HEK293 (cell line): ENCODE data around the gene SLC1A3.

Source experiments
- CTCF ChIA-PET: fragments of 350-600 bp; formaldehyde crosslinking; extraction: SDS; loops from one replicate; lab custom pipeline; 2021; ENCODE audit warnings: antibody characterized with exemption; lab: Yijun Ruan, JAX
- POLR2A ChIA-PET: fragments of 300-600 bp; formaldehyde crosslinking; extraction: SDS; loops from one replicate; lab custom pipeline; 2020; ENCODE audit warnings: antibody characterized with exemption, inconsistent platforms; lab: Yijun Ruan, JAX
- H3K27ac ChIP-seq: fragments of 200-500 bp; sonication (Bioruptor generic); 2 replicates; pipeline ENCODE4 v1.5.1; 2014; ENCODE audit warnings: low read depth, low read length, control low read depth, inconsistent platforms; ENCODE audit errors: extremely low read depth
- H3K36me3 ChIP-seq, 2 experiments: fragments of 200-500 bp in 1 of 2; sonication (Bioruptor generic) in 1 of 2; 1 replicate in 1 of 2; 2 replicates in 1 of 2; pipeline ENCODE4 v1.5.1; 2014 to 2017; ENCODE audit warnings: inconsistent platforms in 2 of 2, low read length in 2 of 2; ENCODE audit not compliant: control insufficient read depth in 2 of 2, insufficient read depth in 1 of 2
- H3K4me1 ChIP-seq: fragments of 200-500 bp; sonication (Bioruptor generic); 2 replicates; pipeline ENCODE4 v1.5.1; 2014; ENCODE audit warnings: mild to moderate bottlenecking, low read length, inconsistent platforms; ENCODE audit not compliant: control insufficient read depth, insufficient read depth
- H3K4me3 ChIP-seq: 2 replicates; pipeline ENCODE4 v1.5.1; 2011; ENCODE audit warnings: low read depth, mild to moderate bottlenecking, control low read depth, low read length, moderate library complexity
- H3K9me3 ChIP-seq: fragments of 200-500 bp; sonication (Bioruptor generic); 2 replicates; pipeline ENCODE4 v1.5.1; 2014; ENCODE audit warnings: low read depth, low read length, inconsistent platforms; ENCODE audit not compliant: control insufficient read depth, insufficient read depth
- KLF10 ChIP-seq: fragments of 450-650 bp; IDR thresholded peaks from 2 replicates; pipeline ENCODE4 v1.5.1; 2018; ENCODE audit warnings: missing biosample characterization, mild to moderate bottlenecking, missing genetic modification characterization
- KLF8 ChIP-seq: fragments of 450-650 bp; formaldehyde crosslinking; IDR thresholded peaks from 2 replicates; pipeline ENCODE4 v1.5.1; 2016; ENCODE audit warnings: missing biosample characterization, missing genetic modification characterization
- SALL2 ChIP-seq: fragments of 450-650 bp; formaldehyde crosslinking; IDR thresholded peaks from 2 replicates; pipeline ENCODE4 v1.5.0; 2017; ENCODE audit warnings: missing biosample characterization, mild to moderate bottlenecking, missing genetic modification characterization, borderline replicate concordance
- ZBTB20 ChIP-seq: fragments of 450-650 bp; formaldehyde crosslinking; IDR thresholded peaks from 2 replicates; pipeline ENCODE4 v1.5.1; 2016; ENCODE audit warnings: missing biosample characterization, missing genetic modification characterization
- ZBTB7A ChIP-seq: fragments of 450-650 bp; formaldehyde crosslinking; IDR thresholded peaks from 2 replicates; pipeline ENCODE4 v1.5.1; 2016; ENCODE audit warnings: low read depth, missing biosample characterization, missing genetic modification characterization
- ZFP3 ChIP-seq: fragments of 450-650 bp; formaldehyde crosslinking; IDR thresholded peaks from 2 replicates; pipeline ENCODE4 v1.5.1; 2016; ENCODE audit warnings: low read depth, missing biosample characterization, missing genetic modification characterization
- ZFP41 ChIP-seq: fragments of 450-650 bp; formaldehyde crosslinking; IDR thresholded peaks from 2 replicates; pipeline ENCODE4 v1.5.1; 2016; ENCODE audit warnings: missing biosample characterization, missing genetic modification characterization, borderline replicate concordance
- ZFP69B ChIP-seq: fragments of 450-650 bp; formaldehyde crosslinking; IDR thresholded peaks from 2 replicates; pipeline ENCODE4 v1.5.1; 2016; ENCODE audit warnings: missing biosample characterization, missing genetic modification characterization
- ZNF114 ChIP-seq: fragments of 450-650 bp; formaldehyde crosslinking; IDR thresholded peaks from 2 replicates; pipeline ENCODE4 v1.5.0; 2017; ENCODE audit warnings: missing biosample characterization, missing genetic modification characterization
- ZNF140 ChIP-seq: fragments of 450-650 bp; formaldehyde crosslinking; IDR thresholded peaks from 2 replicates; pipeline ENCODE4 v1.5.1; 2016; ENCODE audit warnings: missing biosample characterization, missing genetic modification characterization
- ZNF16 ChIP-seq: fragments of 450-650 bp; formaldehyde crosslinking; IDR thresholded peaks from 2 replicates; pipeline ENCODE4 v1.5.1; 2016; ENCODE audit warnings: low read depth, missing biosample characterization, missing genetic modification characterization
- ZNF2 ChIP-seq: fragments of 450-650 bp; formaldehyde crosslinking; IDR thresholded peaks from 2 replicates; pipeline ENCODE4 v1.5.1; 2016; ENCODE audit warnings: missing biosample characterization, missing genetic modification characterization
- ZNF202 ChIP-seq: fragments of 450-650 bp; formaldehyde crosslinking; IDR thresholded peaks from 2 replicates; pipeline ENCODE4 v1.5.1; 2016; ENCODE audit warnings: missing biosample characterization, missing genetic modification characterization, borderline replicate concordance
- ZNF23 ChIP-seq: fragments of 450-650 bp; formaldehyde crosslinking; IDR thresholded peaks from 2 replicates; pipeline ENCODE4 v1.5.1; 2016; ENCODE audit warnings: missing biosample characterization, missing genetic modification characterization, borderline replicate concordance
- ZNF239 ChIP-seq: fragments of 450-650 bp; formaldehyde crosslinking; IDR thresholded peaks from 2 replicates; pipeline ENCODE4 v1.5.1; 2016; ENCODE audit warnings: missing biosample characterization, missing genetic modification characterization
- ZNF37A ChIP-seq: fragments of 450-650 bp; IDR thresholded peaks from 2 replicates; pipeline ENCODE4 v1.5.1; 2018; ENCODE audit warnings: missing biosample characterization, missing genetic modification characterization
- ZNF473 ChIP-seq: fragments of 450-650 bp; formaldehyde crosslinking; IDR thresholded peaks from 2 replicates; pipeline ENCODE4 v1.5.1; 2017; ENCODE audit warnings: missing biosample characterization, missing genetic modification characterization
- ZNF544 ChIP-seq: fragments of 450-650 bp; formaldehyde crosslinking; IDR thresholded peaks from 2 replicates; pipeline ENCODE4 v1.5.0; 2017; ENCODE audit warnings: missing biosample characterization, missing genetic modification characterization
- ZNF549 ChIP-seq: fragments of 450-650 bp; IDR thresholded peaks from 2 replicates; pipeline ENCODE4 v1.5.1; 2018; ENCODE audit warnings: missing biosample characterization, missing genetic modification characterization, mild to moderate bottlenecking, inconsistent platforms, moderate library complexity
- ZNF610 ChIP-seq: fragments of 450-650 bp; formaldehyde crosslinking; IDR thresholded peaks from 2 replicates; pipeline ENCODE4 v1.5.1; 2016; ENCODE audit warnings: missing biosample characterization, missing genetic modification characterization, borderline replicate concordance
- ZNF677 ChIP-seq: fragments of 450-650 bp; IDR thresholded peaks from 2 replicates; pipeline ENCODE4 v1.5.0; 2018; ENCODE audit warnings: missing biosample characterization, mild to moderate bottlenecking, missing genetic modification characterization, moderate library complexity
- TF ChIP-seq, protein P1 (sequence below): fragments of 450-650 bp; formaldehyde crosslinking; IDR thresholded peaks from 2 replicates; pipeline ENCODE4 v1.5.1; 2017; ENCODE audit warnings: missing biosample characterization, missing genetic modification characterization
- TF ChIP-seq, protein P2 (sequence below): fragments of 450-650 bp; formaldehyde crosslinking; IDR thresholded peaks from 2 replicates; pipeline ENCODE4 v1.5.0; 2017; ENCODE audit warnings: missing biosample characterization, missing genetic modification characterization, borderline replicate concordance
- TF ChIP-seq, protein P3 (sequence below): fragments of 450-650 bp; formaldehyde crosslinking; IDR thresholded peaks from 2 replicates; pipeline ENCODE4 v1.5.1; 2016; ENCODE audit warnings: missing biosample characterization, missing genetic modification characterization
- TF ChIP-seq, protein P4 (sequence below): fragments of 450-650 bp; formaldehyde crosslinking; IDR thresholded peaks from 2 replicates; pipeline ENCODE4 v1.5.1; 2016; ENCODE audit warnings: missing biosample characterization, missing genetic modification characterization

SLC1A3 gene

GRCh38 chr5:36606428-36607113 is at the start of gene SLC1A3 (continued):
- TF ChIP-seq ZNF610 (tag by site-specific recombination) (peak; percentile 71; the same call in 1 of the 2 replicates), ZNF473 (no peak), ZFP69B (tag by site-specific recombination) (peak; percentile 78), ZFP41 (tag by site-specific recombination) (no peak), ZNF16 (tag by site-specific recombination) (no peak), ZNF140 (tag by site-specific recombination) (no peak), ZNF37A (tag by site-specific recombination) (no peak), KLF8 (tag by site-specific recombination) (no peak; the same call in 1 of the 2 replicates), ZNF2 (tag by site-specific recombination) (peak; percentile 96), ZBTB20 (tag by site-specific recombination) (peak; percentile 86), ZNF544 (tag by site-specific recombination) (no peak), ZNF677 (tag by site-specific recombination) (no peak), ZFP3 (tag by site-specific recombination) (no peak), ZNF114 (tag by site-specific recombination) (no peak), ZNF23 (tag by site-specific recombination) (no peak), ZBTB7A (tag by site-specific recombination) (no peak), KLF10 (tag by site-specific recombination) (no peak), ZNF202 (tag by site-specific recombination) (no peak), SALL2 (tag by site-specific recombination) (no peak)
- TF ChIP-seq, protein P1, sequence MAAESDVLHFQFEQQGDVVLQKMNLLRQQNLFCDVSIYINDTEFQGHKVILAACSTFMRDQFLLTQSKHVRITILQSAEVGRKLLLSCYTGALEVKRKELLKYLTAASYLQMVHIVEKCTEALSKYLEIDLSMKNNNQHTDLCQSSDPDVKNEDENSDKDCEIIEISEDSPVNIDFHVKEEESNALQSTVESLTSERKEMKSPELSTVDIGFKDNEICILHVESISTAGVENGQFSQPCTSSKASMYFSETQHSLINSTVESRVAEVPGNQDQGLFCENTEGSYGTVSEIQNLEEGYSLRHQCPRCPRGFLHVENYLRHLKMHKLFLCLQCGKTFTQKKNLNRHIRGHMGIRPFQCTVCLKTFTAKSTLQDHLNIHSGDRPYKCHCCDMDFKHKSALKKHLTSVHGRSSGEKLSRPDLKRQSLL (tag by site-specific recombination): no peak
- TF ChIP-seq, protein P2, sequence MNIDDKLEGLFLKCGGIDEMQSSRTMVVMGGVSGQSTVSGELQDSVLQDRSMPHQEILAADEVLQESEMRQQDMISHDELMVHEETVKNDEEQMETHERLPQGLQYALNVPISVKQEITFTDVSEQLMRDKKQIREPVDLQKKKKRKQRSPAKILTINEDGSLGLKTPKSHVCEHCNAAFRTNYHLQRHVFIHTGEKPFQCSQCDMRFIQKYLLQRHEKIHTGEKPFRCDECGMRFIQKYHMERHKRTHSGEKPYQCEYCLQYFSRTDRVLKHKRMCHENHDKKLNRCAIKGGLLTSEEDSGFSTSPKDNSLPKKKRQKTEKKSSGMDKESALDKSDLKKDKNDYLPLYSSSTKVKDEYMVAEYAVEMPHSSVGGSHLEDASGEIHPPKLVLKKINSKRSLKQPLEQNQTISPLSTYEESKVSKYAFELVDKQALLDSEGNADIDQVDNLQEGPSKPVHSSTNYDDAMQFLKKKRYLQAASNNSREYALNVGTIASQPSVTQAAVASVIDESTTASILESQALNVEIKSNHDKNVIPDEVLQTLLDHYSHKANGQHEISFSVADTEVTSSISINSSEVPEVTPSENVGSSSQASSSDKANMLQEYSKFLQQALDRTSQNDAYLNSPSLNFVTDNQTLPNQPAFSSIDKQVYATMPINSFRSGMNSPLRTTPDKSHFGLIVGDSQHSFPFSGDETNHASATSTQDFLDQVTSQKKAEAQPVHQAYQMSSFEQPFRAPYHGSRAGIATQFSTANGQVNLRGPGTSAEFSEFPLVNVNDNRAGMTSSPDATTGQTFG: no peak
- TF ChIP-seq, protein P3, sequence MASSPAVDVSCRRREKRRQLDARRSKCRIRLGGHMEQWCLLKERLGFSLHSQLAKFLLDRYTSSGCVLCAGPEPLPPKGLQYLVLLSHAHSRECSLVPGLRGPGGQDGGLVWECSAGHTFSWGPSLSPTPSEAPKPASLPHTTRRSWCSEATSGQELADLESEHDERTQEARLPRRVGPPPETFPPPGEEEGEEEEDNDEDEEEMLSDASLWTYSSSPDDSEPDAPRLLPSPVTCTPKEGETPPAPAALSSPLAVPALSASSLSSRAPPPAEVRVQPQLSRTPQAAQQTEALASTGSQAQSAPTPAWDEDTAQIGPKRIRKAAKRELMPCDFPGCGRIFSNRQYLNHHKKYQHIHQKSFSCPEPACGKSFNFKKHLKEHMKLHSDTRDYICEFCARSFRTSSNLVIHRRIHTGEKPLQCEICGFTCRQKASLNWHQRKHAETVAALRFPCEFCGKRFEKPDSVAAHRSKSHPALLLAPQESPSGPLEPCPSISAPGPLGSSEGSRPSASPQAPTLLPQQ: peak; percentile 91
- TF ChIP-seq, protein P4, sequence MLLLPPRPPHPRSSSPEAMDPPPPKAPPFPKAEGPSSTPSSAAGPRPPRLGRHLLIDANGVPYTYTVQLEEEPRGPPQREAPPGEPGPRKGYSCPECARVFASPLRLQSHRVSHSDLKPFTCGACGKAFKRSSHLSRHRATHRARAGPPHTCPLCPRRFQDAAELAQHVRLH (tag by site-specific recombination): peak; percentile 71; the same call in 1 of the 2 replicates

GRCh38 chr5:36558641-36559040 is 47.8 kb upstream of the SLC1A3 start:
- H3K36me3 ChIP-seq: no peaks in the 10 kb centered on the region
- POLR2A ChIA-PET: no interaction called here
- H3K4me1 ChIP-seq: no peaks in the 10 kb centered on the region
- TF ChIP-seq ZNF239 (tag by site-specific recombination): no peak
- TF ChIP-seq ZNF549 (tag by site-specific recombination): no peak
- H3K4me3 ChIP-seq: no peak overlapping the region
- H3K27ac ChIP-seq: no peak overlapping the region
- no peaks in the 10 kb centered on the region for H3K9me3 ChIP-seq
- CTCF ChIA-PET: interaction anchor here (1.3 kb wide), 1 partner anchor 131 kb away, joined by 5 read pairs; no protein-coding TSS in a partner anchor
